Posterior vena cava (tissue), 2 donors: ENCODE results near the gene LRRN3. TPM values are rescaled to one million over a fixed set of nuclear protein-coding genes. Genes with fewer than 3 reads are reported as not detected.

ENCODE experiments used
- DNase-seq: peaks from one replicate; pipeline ENCODE4 v3.0.0-alpha.2; 2020; ENCODE audit warnings: low spot score
- intact Hi-C, 2 donors: fragments of 100-400 bp; cut with DNase I; formaldehyde crosslinking; loops; one replicate each; pipeline versions ENCODE4 v1.14.1 to v1.14.2; 2022 to 2023
- total RNA-seq, 2 donors: library from RNA; stranded (reverse); fragmentation: NEBNext Ultra II Directional; extraction: Animal tissue kit (Norgen Biotek cat#: 25700); gene quantifications; one replicate each; pipeline ENCODE4 v1.2.1, GENCODE V29; 2021
- donor health status: DM: yes; HTN: yes; CAD: no.
- donor health status: DM: yes; HTN: yes; CAD: no.

The LRRN3 gene
- total RNA-seq, 2 donors from 2014 or later, result 0.05 to 1.3 TPM

DNA sequence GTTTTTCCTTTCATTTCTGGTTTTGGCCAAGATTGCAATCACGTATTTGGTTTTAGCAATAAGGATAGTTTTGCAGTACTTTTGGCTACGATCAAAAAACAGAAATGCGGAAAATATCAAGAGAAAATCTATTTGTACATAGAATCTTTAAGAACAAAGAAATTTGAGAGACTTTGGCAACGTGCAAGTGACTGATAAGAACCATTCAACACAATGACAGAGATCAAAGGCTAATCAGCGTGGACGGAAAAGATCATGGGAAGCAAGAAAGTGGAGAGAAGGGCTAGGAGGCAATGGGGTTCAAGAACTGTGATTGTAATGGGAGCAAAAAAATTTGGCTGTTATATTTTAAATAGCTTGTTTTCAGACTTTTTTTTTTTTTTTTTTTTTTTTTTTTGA, 16.2 kb upstream of the LRRN3 start:
- intact Hi-C loops, result no loop called here
- no peak for DNase-seq

GRCh38 chr7:111075498-111075897, 15.4 kb upstream of the LRRN3 start:
- no peak for DNase-seq
- intact Hi-C loops, result no loop called here

DNA sequence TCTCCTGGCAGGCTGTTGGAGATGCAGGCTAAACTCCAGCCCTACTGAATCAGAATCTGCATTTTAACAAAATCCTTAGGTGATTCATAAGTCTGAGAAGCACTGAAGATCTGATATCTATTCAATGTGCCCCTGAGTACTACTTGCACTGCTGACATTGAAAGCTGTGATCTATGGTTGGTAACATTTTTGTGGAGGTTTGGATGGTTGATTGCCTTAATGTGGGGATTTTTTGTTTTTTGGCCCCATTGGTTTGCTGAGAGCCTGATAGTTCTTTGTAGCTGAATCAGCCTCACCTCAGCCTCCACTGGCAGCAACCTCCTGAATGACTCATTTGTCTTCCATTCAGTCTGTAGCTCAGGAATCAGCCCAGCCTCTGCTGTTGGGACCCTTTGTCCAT, 14.7 kb upstream of the LRRN3 start:
- DNase-seq, result no peak
- intact Hi-C loops, result no loop called here

DNA sequence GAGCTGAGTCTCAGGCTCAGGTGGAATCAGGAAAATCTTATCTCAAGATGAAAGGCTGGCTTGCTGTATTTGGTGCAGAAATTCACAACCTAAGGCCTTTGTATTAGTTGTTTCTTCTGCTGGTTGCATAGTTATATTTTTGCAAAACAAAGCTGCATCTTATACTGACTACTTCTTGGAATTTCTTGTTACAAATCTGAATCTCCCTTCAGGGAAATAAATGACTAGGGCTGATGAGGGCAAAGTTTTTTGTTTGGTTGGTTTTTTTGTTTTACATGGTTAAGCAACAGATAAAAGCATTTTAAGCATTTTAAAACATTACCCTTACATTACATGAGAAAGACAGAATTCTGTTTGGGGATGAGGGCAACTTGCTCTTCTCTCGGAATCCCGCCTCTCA, 13.9 kb upstream of the LRRN3 start:
- no peak for DNase-seq
- intact Hi-C loops, result no loop called here

DNA sequence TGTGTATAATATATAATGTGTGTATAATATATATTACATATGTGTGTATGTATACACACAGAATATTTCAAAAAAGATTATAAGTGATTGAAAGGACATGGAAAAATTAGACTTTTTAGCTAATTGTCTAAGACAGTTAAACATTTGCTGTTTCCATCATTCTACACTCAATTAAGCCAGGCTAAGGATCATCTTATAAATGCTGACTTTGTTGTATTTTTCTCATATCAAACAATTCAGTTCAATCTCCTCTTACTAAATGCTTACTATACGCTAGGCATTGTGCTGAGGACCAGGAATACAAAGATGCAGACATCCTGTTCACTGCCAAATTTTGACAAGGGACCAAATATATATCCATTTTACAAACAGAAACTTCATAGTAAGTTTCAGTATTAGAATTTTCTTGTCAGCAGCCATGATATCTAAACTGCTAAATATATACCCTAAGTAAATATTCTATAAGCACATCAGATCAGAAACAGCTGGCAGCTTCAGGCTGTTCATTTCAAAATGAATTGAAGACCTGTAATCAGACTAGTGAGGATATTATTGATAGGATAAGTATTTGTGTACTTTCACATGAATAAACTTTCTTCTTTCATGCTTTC, 10.3 kb upstream of the LRRN3 start:
- no peak for DNase-seq
- intact Hi-C loops, result no loop called here

DNA sequence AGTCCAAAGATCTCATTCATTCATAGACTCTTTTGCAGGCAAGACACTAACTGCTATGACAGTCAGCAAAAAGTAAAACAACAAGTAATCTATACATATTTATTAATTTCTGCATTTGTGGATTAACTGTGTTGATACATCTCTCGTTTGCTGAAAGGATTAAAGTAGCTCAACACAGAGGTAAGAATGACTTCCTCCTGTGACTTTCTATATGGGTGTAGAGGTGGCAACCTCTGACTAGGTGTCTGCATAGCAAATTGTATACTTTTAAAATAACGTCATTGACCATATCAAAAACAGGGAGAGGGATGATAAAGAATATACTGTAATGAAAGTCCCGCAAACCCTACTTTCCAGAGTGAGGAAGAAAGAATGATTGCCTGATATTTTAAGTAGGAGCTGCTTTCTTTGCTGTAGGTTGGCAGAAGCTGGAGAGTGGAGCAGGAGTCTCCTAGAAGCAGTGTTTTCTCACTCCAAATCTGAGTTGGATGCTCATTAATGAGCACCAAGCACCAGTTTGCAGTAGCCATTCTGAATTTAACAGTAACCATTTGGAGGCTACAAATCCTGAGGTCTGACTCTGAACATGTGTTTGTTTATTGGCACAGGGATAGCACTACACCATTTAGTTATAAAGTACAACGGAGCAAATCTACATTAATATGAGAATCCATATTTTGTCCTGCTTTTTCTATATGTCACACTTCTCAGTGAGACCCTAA, 9.2 kb upstream of the LRRN3 start:
- intact Hi-C loops, result no loop called here
- DNase-seq, result no peak

DNA sequence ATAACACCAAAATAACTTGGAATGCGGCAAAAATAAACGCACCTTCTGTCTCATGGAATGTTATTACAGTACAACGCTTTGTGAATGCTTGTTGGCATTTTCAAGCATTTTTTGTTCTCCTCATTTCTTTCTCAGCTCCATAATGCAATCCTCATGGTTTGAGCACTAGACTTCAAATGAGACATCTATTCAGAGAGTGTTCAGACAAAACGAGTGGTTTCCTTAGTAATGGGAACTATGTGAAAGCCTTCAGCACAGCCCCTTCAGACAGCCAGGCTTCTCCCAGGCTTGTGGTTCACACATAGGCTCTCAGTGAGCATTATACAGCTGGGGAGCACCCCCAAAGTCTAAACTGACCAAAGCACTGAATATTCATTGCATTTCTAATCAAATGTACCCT, 8.6 kb upstream of the LRRN3 start:
- intact Hi-C loops, result no loop called here
- DNase-seq, result no peak

- no peak for DNase-seq
- intact Hi-C loops, result no loop called here
Measured at GRCh38 chr7:111083413-111083812, 7.5 kb upstream of the LRRN3 start.

- no peak for DNase-seq
- intact Hi-C loops, result no loop called here
Measured at GRCh38 chr7:111085356-111085755, 5.6 kb upstream of the LRRN3 start.

GRCh38 chr7:111086532-111086931, 4.4 kb upstream of the LRRN3 start:
- no peak for DNase-seq
- intact Hi-C loops, result no loop called here

DNA sequence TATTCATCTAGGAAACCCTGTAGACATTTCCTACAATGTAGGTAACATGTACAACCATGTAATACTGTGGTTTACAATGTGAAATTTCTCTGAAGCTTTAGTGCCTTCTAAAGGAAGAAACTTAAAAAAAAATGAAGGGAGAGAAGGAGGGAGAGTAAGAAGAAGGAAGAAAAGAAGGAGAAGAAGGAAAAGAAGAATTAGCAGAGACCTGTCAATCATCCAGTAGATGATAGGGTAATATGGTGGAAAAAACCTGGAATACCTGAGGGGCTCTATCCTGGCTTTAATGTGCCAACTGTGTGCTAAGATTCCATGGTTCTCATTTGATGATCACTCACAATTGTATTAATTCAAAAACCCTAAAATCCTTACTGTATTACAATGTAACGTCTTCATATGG, 2.6 kb upstream of the LRRN3 start:
- intact Hi-C loops, result no loop called here
- DNase-seq, result no peak

- intact Hi-C loops, result loop anchor here (10.0 kb wide), 1 partner anchor 645 kb away; no protein-coding TSS in a partner anchor
- no peak for DNase-seq
Measured at GRCh38 chr7:111089822-111090426, 1.0 kb upstream of the LRRN3 start.

- DNase-seq, result no peak
- intact Hi-C loops, result loop anchor here (10.0 kb wide), 1 partner anchor 643 kb away; no protein-coding TSS in a partner anchor
Measured at GRCh38 chr7:111091593-111092358, 849 bp downstream of the LRRN3 start.

DNA sequence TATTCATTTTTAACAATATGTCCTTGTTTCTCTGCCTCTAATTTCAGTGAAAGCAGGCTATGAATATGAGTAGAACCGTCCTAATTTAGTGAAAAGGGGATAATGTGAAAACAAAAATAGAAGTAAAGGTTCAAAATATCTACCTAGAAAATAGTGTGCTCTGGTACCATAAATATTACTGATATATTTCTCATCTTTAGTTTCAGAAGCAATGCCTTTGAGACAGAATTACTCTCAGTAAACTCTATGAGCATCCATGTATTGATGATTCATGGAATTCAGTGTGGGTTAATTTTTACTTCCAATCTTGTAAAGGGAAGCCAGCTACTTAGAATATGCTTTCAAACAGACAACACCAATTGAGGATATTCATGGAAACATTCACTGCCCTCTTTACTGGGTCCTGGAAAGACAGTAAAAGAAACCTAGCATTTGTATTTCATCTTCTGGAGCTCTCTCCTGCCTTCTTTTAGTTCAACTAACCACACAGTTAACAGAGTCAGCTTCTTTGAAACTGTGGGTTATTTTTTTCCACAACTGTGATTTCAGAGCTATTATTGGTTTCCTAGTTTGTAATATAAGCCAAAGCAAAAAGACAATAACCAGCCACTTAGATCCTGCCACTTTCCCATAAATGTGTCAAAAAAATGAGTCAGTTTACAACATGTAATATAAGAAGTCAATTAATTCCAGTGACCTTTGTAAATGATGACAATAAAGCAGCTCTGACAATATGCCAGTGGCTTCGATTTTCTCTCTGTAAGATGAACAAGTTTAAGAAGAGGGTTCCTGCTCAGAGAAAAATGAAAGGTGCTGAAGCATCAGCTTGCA, 1.7 kb downstream of the LRRN3 start:
- intact Hi-C loops, result loop anchor here (10.0 kb wide), 1 partner anchor 642 kb away; no protein-coding TSS in a partner anchor
- DNase-seq, result no peak

GRCh38 chr7:111093496-111093895, 2.6 kb downstream of the LRRN3 start:
- intact Hi-C loops, result loop anchor here (10.0 kb wide), 1 partner anchor 641 kb away; no protein-coding TSS in a partner anchor
- no peak for DNase-seq

GRCh38 chr7:111094419-111094818, 3.5 kb downstream of the LRRN3 start:
- intact Hi-C loops, result loop anchor here (10.0 kb wide), 1 partner anchor 640 kb away; no protein-coding TSS in a partner anchor
- DNase-seq, result no peak

GRCh38 chr7:111096997-111097396, 6.1 kb downstream of the LRRN3 start:
- intact Hi-C loops, result loop anchor here (10.0 kb wide), 1 partner anchor 638 kb away; no protein-coding TSS in a partner anchor
- no peak for DNase-seq

- intact Hi-C loops, result loop anchor here (10.0 kb wide), 1 partner anchor 637 kb away; no protein-coding TSS in a partner anchor
- DNase-seq, result no peak
Measured at GRCh38 chr7:111098011-111098925, 7.3 kb downstream of the LRRN3 start.
